Measurements from ENCODE around the gene CCDC201.

CCDC201 gene

GRCh38 chr7:45893374-45893995 lies 20.6 kb upstream of the CCDC201 start:
- no peak for DNase-seq (ENCODE audit: low read depth in 3 of 3)

GRCh38 chr7:45892407-45893035 lies 19.6 kb upstream of the CCDC201 start:
- no peak for DNase-seq (ENCODE audit: low read depth in 3 of 3)

DNA sequence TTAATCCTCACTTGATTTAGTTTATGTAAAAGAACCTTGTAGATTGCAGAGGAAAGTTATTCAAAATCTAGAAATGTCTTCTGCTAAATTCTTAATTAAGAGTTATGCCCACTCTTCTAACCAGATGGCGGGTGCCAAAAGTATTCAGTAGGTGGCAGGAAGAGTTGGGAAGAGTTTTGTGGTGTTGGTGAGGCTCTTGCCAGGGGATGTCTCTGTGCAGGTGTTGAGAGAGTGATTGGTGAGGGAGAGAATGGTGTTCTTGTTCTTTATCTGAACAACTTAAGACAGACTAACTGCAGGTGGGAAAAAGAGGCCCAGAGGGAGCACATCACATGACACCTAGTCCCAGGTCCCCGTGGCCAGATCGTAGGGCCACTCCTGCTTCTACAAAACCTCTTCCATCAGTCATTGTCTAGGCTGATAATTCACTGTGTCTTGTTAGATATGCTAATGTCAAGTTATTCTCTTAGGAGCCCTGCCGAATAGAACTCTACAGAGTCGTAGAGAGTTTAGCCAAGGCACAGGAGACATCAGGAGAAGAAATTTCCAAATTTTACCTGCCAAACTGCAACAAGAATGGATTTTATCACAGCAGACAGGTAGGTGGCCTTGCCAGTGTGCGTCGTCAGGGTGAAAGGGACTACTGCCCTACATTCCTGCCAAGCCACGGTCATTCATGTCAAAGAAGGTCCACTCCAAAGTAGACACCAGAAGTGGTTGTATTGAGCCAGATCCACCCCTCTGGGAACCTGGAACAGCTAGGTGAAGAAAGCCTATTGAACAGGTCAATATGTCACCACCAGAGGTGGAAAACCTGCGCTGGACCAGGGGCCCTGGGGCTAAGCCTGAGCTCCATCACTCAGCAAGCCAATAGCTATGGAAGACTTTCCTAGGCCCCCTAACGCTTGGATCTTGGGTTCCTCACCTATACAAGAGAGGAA lies 18.9 kb upstream of the CCDC201 start:
- DNase-seq (ENCODE audit: low read depth in 3 of 3), result no peak

- no peak for DNase-seq (ENCODE audit: low read depth in 3 of 3)
Measured at GRCh38 chr7:45890902-45891461, 18.1 kb upstream of the CCDC201 start.

DNA sequence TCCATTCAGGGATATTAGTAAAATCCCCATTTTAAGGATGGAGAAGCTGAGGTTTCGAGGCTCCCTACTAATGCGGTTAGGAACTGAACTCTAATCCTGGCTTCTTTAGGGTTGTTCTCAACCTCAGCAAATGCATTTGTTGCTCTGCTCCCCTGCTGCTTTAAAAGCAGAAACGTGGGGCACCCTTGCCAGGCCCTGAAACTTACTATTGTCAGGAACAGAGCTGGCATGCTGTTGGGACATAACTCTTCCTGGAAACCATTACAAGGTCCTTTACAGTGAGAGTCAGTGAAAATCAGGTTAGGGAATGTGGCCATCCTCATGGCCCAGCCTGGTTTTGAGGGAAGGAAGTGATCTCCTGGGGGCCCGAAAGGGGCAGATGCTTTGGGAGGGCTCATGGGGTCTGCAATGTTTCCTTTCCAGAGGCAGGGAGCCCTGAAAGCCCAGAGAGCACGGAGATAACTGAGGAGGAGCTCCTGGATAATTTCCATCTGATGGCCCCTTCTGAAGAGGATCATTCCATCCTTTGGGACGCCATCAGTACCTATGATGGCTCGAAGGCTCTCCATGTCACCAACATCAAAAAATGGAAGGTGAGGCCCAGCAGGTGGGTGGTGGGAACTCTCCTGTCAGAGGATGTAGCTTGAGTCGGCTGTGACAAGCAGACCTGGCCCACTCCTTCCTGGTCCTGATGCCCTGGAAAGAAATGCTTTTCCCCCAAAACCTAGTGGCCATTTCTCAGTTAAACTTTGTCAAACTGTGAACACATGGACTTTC lies 17.4 kb upstream of the CCDC201 start:
- no peak for DNase-seq (ENCODE audit: low read depth in 3 of 3)

GRCh38 chr7:45889367-45890067 lies 16.6 kb upstream of the CCDC201 start:
- DNase-seq (ENCODE audit: low read depth in 3 of 3), result no peak

DNA sequence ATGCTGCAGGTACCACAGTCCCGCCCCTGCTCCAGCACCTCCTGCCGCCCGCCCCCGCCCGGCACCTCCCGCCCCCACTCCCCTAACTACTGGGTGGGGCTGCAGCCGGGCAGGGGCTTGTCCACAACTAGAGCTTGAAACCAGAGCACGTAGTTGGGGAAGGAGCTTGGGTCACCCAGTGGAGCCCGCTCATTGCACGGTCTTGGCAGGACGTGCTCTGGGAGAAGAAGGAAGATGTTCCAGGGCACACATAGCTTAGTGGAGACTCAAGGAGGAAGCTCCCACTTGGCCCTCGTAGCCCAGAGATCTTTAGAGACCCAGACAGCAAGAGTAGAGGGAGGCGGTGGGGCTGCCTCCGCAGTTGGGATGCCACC lies 16.1 kb upstream of the CCDC201 start:
- DNase-seq (ENCODE audit: low read depth in 3 of 3), result no peak

GRCh38 chr7:45888185-45888992 lies 15.5 kb upstream of the CCDC201 start, which contains the start of gene IGFBP1:
Gene IGFBP1, plus strand, starts transcription at chr7:45888488. Its CDS starts 165 bp downstream, at chr7:45888653.
- DNase-seq (ENCODE audit: low read depth in 3 of 3), result no peak

- DNase-seq (ENCODE audit: low read depth in 3 of 3), result no peak
Measured at GRCh38 chr7:45886931-45887667, 14.2 kb upstream of the CCDC201 start.

- no peak for DNase-seq (ENCODE audit: low read depth in 3 of 3)
Measured at GRCh38 chr7:45885264-45885882, 12.5 kb upstream of the CCDC201 start.

- no peak for DNase-seq (ENCODE audit: low read depth in 3 of 3)
Measured at GRCh38 chr7:45884136-45884535, 11.3 kb upstream of the CCDC201 start.

GRCh38 chr7:45882465-45882810 lies 9.6 kb upstream of the CCDC201 start:
- no peak for DNase-seq (ENCODE audit: low read depth in 3 of 3)

DNA sequence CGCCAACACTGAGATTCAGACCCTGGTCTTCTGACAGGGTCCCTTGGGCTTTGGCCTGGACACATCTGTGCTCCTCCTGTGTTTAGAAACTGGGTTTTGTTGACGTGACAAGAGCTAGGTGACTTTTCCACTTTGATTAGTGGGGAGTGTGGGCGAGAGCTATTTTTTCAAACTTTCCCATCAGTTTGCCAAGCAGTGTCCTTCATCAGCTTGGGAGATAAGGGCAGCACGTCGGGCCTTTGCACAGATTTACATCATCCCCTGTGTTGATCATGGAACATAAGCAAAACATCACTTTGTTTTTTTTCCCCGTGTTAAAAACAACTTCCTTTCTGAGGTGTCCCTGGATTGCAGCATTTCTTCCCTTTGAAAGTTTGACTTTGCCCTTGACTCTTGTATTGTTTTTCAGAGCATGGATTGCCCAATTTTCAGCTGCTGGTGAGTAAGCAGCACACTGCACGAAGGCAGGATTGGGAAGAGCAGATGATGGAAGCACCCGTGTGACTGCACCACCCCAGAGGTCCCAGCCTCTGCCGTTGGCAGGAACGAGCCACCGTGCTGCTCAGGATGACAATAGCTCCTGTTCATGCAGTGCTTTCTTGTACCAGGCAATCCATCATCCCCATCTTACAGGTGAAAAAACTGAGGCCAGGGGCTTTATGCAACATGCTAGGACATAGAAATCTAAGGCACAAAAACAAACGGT lies 9.0 kb upstream of the CCDC201 start:
- DNase-seq (ENCODE audit: low read depth in 3 of 3), result no peak

- DNase-seq (ENCODE audit: low read depth in 3 of 3), result no peak
Measured at GRCh38 chr7:45881280-45881758, 8.4 kb upstream of the CCDC201 start.

GRCh38 chr7:45880433-45880860 lies 7.6 kb upstream of the CCDC201 start:
- no peak for DNase-seq (ENCODE audit: low read depth in 3 of 3)

- no peak for DNase-seq (ENCODE audit: low read depth in 3 of 3)
Measured at GRCh38 chr7:45878457-45879144, 5.7 kb upstream of the CCDC201 start.

- no peak for DNase-seq (ENCODE audit: low read depth in 3 of 3)
Measured at GRCh38 chr7:45876519-45876918, 3.6 kb upstream of the CCDC201 start.
